HepG2 (cell line): Measurements from ENCODE around the gene GPR89A. TPM values are rescaled to one million over a fixed set of nuclear protein-coding genes. Genes with fewer than 3 reads are reported as not detected.

Source experiments
- HDAC1 ChIP-seq: sonication (generic); formaldehyde crosslinking; IDR thresholded peaks from 2 replicates; pipeline ENCODE4 v1.5.1; 2020; ENCODE audit warnings: mild to moderate bottlenecking, missing genetic modification reagents
- HMG20A ChIP-seq: IDR thresholded peaks from 2 replicates; pipeline ENCODE4 v1.6.1; 2016; ENCODE audit warnings: borderline replicate concordance
- NCOR1 ChIP-seq: fragments of 200-600 bp; sonication (generic); IDR thresholded peaks from 2 replicates; pipeline ENCODE4 v1.7.0; 2017; ENCODE audit warnings: antibody characterized with exemption, low read length, borderline replicate concordance
- ZNF329 ChIP-seq: sonication (generic); formaldehyde crosslinking; IDR thresholded peaks from 2 replicates; pipeline ENCODE4 v1.9.0; 2021; ENCODE audit warnings: low read depth, mild to moderate bottlenecking, missing genetic modification reagents
- ZNF709 ChIP-seq: sonication (generic); formaldehyde crosslinking; IDR thresholded peaks from 2 replicates; pipeline ENCODE4 v1.5.0; 2020; ENCODE audit warnings: mild to moderate bottlenecking, missing genetic modification reagents
- polyA plus RNA-seq, 8 experiments: library from polyadenylated mRNA; depleted of rRNA in 3 of 8; stranded (reverse) in 7 of 8; unstranded in 1 of 8; fragments of >200 nt; fragmentation: Illumina TruSeq in 4 of 8; extraction: Trizol in 4 of 8; gene quantifications; 2 replicates each; pipeline versions ENCODE4 v1.2.1 to v1.2.3, GENCODE V29; 2011 to 2016; ENCODE audit warnings: low read depth in 4 of 8, missing spikeins in 1 of 8, mixed read lengths in 1 of 8; ENCODE audit not compliant: insufficient read depth in 1 of 8
- total RNA-seq, 5 experiments: library from RNA; depleted of rRNA; stranded (reverse); fragments of >200 nt; fragmentation: Illumina TruSeq; extraction: Trizol; gene quantifications; 2 replicates each; pipeline ENCODE4 v1.2.3, GENCODE V29; 2016; ENCODE audit warnings: low read depth in 1 of 5
- TF ChIP-seq, protein P1 (sequence below): sonication (generic); formaldehyde crosslinking; IDR thresholded peaks from 2 replicates; pipeline ENCODE4 v1.5.1; 2020; ENCODE audit warnings: missing genetic modification reagents, mild to moderate bottlenecking, borderline replicate concordance
- TF ChIP-seq, protein P2 (sequence below): sonication (generic); formaldehyde crosslinking; IDR thresholded peaks from 2 replicates; pipeline ENCODE4 v1.4.0; 2020; ENCODE audit warnings: mild to moderate bottlenecking, missing genetic modification reagents
- TF ChIP-seq, protein P3 (sequence below): IDR thresholded peaks from 2 replicates; pipeline ENCODE4 v1.6.1; 2016; ENCODE audit warnings: low read depth, control low read depth
- TF ChIP-seq, protein P4 (sequence below): sonication (generic); formaldehyde crosslinking; IDR thresholded peaks from 2 replicates; pipeline ENCODE4 v1.4.0; 2020; ENCODE audit warnings: low read depth, mild to moderate bottlenecking, missing genetic modification reagents
- TF ChIP-seq, protein P5 (sequence below): sonication (generic); formaldehyde crosslinking; IDR thresholded peaks from 2 replicates; pipeline ENCODE4 v1.4.0; 2020; ENCODE audit warnings: missing genetic modification reagents, mild to moderate bottlenecking, borderline replicate concordance
- TF ChIP-seq, protein P6 (sequence below): sonication (generic); formaldehyde crosslinking; IDR thresholded peaks from 2 replicates; pipeline ENCODE4 v1.5.1; 2020; ENCODE audit warnings: mild to moderate bottlenecking, missing genetic modification reagents, borderline replicate concordance

The GPR89A gene
- total and polyA plus RNA-seq, 2 of the 13 experiments (the other 11 are each of a cell fraction or from before 2014, with no cell fraction given) = 23.4 to 32.6 TPM

DNA sequence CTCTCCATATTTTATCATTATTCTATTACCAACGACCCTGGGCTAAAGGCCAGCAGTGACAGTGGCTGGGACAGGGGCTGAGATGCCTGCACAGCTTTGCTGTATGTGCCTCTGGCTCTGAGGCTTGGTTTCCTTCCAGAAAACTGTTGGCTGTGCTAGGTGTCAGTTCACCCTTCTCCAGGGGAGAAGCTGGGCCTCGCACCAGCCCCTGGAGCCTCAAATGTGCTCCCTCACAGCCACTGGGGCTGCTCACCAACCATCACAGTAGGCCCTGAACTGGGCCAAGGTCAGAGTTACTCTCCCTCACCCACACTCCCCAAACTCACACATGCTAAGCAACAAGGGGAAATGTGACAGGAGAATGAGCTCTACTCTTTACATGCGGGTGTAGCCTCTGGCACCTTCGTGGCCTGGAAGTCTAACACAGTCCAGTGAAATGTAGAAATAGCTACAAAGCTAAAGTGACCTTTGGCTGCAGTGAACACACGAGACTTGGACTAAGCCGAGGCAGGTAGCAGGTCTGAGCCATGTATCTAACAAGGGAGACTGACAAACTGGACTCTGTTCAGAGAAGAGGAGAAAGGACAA is 106.8 kb downstream of the GPR89A start (continued):
- TF ChIP-seq, protein P1, sequence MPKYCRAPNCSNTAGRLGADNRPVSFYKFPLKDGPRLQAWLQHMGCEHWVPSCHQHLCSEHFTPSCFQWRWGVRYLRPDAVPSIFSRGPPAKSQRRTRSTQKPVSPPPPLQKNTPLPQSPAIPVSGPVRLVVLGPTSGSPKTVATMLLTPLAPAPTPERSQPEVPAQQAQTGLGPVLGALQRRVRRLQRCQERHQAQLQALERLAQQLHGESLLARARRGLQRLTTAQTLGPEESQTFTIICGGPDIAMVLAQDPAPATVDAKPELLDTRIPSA (CRISPR knock-in tag) = no peak
- peak; percentile 80 for TF ChIP-seq HDAC1 (CRISPR knock-in tag)
- TF ChIP-seq, protein P2, sequence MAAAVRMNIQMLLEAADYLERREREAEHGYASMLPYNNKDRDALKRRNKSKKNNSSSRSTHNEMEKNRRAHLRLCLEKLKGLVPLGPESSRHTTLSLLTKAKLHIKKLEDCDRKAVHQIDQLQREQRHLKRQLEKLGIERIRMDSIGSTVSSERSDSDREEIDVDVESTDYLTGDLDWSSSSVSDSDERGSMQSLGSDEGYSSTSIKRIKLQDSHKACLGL (CRISPR knock-in tag) = no peak
- no peak for TF ChIP-seq ZNF709 (CRISPR knock-in tag)
- TF ChIP-seq, protein P3, sequence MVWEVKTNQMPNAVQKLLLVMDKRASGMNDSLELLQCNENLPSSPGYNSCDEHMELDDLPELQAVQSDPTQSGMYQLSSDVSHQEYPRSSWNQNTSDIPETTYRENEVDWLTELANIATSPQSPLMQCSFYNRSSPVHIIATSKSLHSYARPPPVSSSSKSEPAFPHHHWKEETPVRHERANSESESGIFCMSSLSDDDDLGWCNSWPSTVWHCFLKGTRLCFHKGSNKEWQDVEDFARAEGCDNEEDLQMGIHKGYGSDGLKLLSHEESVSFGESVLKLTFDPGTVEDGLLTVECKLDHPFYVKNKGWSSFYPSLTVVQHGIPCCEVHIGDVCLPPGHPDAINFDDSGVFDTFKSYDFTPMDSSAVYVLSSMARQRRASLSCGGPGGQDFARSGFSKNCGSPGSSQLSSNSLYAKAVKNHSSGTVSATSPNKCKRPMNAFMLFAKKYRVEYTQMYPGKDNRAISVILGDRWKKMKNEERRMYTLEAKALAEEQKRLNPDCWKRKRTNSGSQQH (CRISPR knock-in tag) = no peak
- TF ChIP-seq, protein P4, sequence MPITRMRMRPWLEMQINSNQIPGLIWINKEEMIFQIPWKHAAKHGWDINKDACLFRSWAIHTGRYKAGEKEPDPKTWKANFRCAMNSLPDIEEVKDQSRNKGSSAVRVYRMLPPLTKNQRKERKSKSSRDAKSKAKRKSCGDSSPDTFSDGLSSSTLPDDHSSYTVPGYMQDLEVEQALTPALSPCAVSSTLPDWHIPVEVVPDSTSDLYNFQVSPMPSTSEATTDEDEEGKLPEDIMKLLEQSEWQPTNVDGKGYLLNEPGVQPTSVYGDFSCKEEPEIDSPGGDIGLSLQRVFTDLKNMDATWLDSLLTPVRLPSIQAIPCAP (CRISPR knock-in tag) = 0 out of 2 replicates have a peak, but pooled peaks have one; percentile 71
- peak; percentile 25; the same call in 1 of the 2 replicates for TF ChIP-seq HMG20A (CRISPR knock-in tag)
- 0 out of 2 replicates have a peak, but pooled peaks have one; percentile 26 for TF ChIP-seq NCOR1
- TF ChIP-seq, protein P5, sequence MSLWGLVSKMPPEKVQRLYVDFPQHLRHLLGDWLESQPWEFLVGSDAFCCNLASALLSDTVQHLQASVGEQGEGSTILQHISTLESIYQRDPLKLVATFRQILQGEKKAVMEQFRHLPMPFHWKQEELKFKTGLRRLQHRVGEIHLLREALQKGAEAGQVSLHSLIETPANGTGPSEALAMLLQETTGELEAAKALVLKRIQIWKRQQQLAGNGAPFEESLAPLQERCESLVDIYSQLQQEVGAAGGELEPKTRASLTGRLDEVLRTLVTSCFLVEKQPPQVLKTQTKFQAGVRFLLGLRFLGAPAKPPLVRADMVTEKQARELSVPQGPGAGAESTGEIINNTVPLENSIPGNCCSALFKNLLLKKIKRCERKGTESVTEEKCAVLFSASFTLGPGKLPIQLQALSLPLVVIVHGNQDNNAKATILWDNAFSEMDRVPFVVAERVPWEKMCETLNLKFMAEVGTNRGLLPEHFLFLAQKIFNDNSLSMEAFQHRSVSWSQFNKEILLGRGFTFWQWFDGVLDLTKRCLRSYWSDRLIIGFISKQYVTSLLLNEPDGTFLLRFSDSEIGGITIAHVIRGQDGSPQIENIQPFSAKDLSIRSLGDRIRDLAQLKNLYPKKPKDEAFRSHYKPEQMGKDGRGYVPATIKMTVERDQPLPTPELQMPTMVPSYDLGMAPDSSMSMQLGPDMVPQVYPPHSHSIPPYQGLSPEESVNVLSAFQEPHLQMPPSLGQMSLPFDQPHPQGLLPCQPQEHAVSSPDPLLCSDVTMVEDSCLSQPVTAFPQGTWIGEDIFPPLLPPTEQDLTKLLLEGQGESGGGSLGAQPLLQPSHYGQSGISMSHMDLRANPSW (CRISPR knock-in tag) = no peak
- no peak for TF ChIP-seq ZNF329 (CRISPR knock-in tag)
- TF ChIP-seq, protein P6, sequence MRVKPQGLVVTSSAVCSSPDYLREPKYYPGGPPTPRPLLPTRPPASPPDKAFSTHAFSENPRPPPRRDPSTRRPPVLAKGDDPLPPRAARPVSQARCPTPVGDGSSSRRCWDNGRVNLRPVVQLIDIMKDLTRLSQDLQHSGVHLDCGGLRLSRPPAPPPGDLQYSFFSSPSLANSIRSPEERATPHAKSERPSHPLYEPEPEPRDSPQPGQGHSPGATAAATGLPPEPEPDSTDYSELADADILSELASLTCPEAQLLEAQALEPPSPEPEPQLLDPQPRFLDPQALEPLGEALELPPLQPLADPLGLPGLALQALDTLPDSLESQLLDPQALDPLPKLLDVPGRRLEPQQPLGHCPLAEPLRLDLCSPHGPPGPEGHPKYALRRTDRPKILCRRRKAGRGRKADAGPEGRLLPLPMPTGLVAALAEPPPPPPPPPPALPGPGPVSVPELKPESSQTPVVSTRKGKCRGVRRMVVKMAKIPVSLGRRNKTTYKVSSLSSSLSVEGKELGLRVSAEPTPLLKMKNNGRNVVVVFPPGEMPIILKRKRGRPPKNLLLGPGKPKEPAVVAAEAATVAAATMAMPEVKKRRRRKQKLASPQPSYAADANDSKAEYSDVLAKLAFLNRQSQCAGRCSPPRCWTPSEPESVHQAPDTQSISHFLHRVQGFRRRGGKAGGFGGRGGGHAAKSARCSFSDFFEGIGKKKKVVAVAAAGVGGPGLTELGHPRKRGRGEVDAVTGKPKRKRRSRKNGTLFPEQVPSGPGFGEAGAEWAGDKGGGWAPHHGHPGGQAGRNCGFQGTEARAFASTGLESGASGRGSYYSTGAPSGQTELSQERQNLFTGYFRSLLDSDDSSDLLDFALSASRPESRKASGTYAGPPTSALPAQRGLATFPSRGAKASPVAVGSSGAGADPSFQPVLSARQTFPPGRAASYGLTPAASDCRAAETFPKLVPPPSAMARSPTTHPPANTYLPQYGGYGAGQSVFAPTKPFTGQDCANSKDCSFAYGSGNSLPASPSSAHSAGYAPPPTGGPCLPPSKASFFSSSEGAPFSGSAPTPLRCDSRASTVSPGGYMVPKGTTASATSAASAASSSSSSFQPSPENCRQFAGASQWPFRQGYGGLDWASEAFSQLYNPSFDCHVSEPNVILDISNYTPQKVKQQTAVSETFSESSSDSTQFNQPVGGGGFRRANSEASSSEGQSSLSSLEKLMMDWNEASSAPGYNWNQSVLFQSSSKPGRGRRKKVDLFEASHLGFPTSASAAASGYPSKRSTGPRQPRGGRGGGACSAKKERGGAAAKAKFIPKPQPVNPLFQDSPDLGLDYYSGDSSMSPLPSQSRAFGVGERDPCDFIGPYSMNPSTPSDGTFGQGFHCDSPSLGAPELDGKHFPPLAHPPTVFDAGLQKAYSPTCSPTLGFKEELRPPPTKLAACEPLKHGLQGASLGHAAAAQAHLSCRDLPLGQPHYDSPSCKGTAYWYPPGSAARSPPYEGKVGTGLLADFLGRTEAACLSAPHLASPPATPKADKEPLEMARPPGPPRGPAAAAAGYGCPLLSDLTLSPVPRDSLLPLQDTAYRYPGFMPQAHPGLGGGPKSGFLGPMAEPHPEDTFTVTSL (CRISPR knock-in tag) = peak; percentile 79
